Bronchial epithelial cell (primary cell): ENCODE data around the gene WDR77. TPM values are rescaled to one million over a fixed set of nuclear protein-coding genes. Genes with fewer than 3 reads are reported as not detected.

Experiments
- DNase-seq: peaks from one replicate; pipeline ENCODE4 v3.0.0-alpha.2; 2010; ENCODE audit warnings: low read depth
- FAIRE-seq: peaks from 2 replicates; lab custom pipeline; 2011; peaks lifted over from hg19 to GRCh38; lab: Jason Lieb, UNC
- H3K27me3 ChIP-seq: 2 replicates; pipeline ENCODE4 v1.5.1; 2011; ENCODE audit warnings: low read length; ENCODE audit not compliant: control insufficient read depth, insufficient read depth
- H3K36me3 ChIP-seq: 2 replicates; pipeline ENCODE4 v1.5.1; 2011; ENCODE audit warnings: low read length; ENCODE audit not compliant: control insufficient read depth, insufficient read depth
- H3K4me3 ChIP-seq: 2 replicates; pipeline ENCODE4 v1.5.1; 2011; ENCODE audit warnings: mild to moderate bottlenecking, low read depth, low read length, control low read depth
- CTCF ChIP-seq: IDR thresholded peaks from 2 replicates; pipeline ENCODE4 v1.5.1; 2011; ENCODE audit warnings: mild to moderate bottlenecking, moderate library complexity, low read length, control low read depth, inconsistent platforms; ENCODE audit not compliant: insufficient read depth, severe bottlenecking
- total RNA-seq: library from RNA; depleted of rRNA; stranded (reverse); fragments of >200 nt; gene quantifications from 2 replicates; pipeline ENCODE4 v1.2.1, GENCODE V29; 2014

WDR77 gene
- total RNA-seq, 1 donor from 2014 or later = 57.4 TPM

GRCh38 chr1:111439461-111440351 lies 9.3 kb downstream of the WDR77 start:
- Histone ChIP-seq H3K4me3 (no peak overlapping the region), H3K27me3 (no peaks in the 10 kb centered on the region), H3K36me3 (peaks cover 31% of the 10 kb centered on the region)
- DNase-seq = no peak
- no peak for FAIRE-seq
- no peak for TF ChIP-seq CTCF

DNA sequence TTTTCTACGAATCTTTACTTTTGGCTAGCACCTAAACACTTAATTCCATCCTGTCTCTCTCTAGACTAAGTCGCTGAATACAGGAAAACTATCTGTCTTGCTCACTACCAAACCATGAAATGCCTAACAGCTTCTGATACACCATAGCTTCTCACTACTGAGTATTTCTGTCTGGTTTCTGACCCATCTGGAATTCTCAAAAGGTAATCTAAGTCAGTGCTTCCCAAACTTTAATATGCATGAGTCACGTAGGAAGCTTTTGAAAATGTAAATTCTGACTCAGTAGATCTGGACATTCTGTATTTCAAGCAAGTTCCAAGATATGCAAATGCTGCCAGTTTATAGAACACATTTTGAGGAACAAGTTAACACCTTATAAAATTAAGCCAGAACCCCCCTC lies 12.3 kb downstream of the WDR77 start:
- DNase-seq (peak; percentile 69), FAIRE-seq (no peak)
- no peak for TF ChIP-seq CTCF
- H3K36me3 ChIP-seq = peaks cover 14% of the 10 kb centered on the region
- no peaks in the 10 kb centered on the region for H3K27me3 ChIP-seq
- no peak overlapping the region for H3K4me3 ChIP-seq

GRCh38 chr1:111424281-111424680 lies 24.8 kb downstream of the WDR77 start:
- no peaks in the 10 kb centered on the region for H3K36me3 ChIP-seq
- no peak for DNase-seq
- TF ChIP-seq CTCF = no peak
- H3K4me3 ChIP-seq = no peak overlapping the region
- no peak for FAIRE-seq
- H3K27me3 ChIP-seq = no peaks in the 10 kb centered on the region

GRCh38 chr1:111422546-111423391 lies 26.3 kb downstream of the WDR77 start:
- FAIRE-seq = no peak
- no peaks in the 10 kb centered on the region for H3K36me3 ChIP-seq
- DNase-seq = peak; percentile 68
- TF ChIP-seq CTCF = peak; percentile 6
- H3K4me3 ChIP-seq = no peak overlapping the region
- no peaks in the 10 kb centered on the region for H3K27me3 ChIP-seq

- Histone ChIP-seq H3K27me3 (no peaks in the 10 kb centered on the region), H3K4me3 (no peak overlapping the region), H3K36me3 (no peaks in the 10 kb centered on the region)
- DNase-seq (no peak), FAIRE-seq (no peak)
- TF ChIP-seq CTCF = no peak
These were observed 28.7 kb downstream of the WDR77 start for GRCh38 chr1:111420377-111420776.
